Psoas muscle (tissue), 8 donors: ENCODE results near the gene ZNF695. TPM values are rescaled to one million over a fixed set of nuclear protein-coding genes. Genes with fewer than 3 reads are reported as not detected.
A peak's percentile ranks its signal among the peaks of the same experiment; 100 is the strongest.

ENCODE experiments used
- ATAC-seq, 4 donors: fragments of 200-7000 bp; cut with Tn5 transposase; one replicate each; pipeline ENCODE4 v1.9.1; 2020; ENCODE audit warnings: moderate library complexity in 3 of 4, mild to moderate bottlenecking in 2 of 4
- DNase-seq, 2 donors: peaks; one replicate each; pipeline ENCODE4 v3.0.0-alpha.2; 2020
- H3K27ac ChIP-seq: fragments of 200-600 bp; one replicate; pipeline ENCODE4 v1.8.0; 2022
- H3K27me3 ChIP-seq, 3 donors: fragments of 200-600 bp in 1 of 3; one replicate each; pipeline versions ENCODE4 v1.6.1 to v1.8.0; 2013 to 2022; ENCODE audit warnings: low read length in 2 of 3, mild to moderate bottlenecking in 2 of 3, moderate library complexity in 1 of 3; ENCODE audit not compliant: insufficient read depth in 3 of 3
- H3K36me3 ChIP-seq, 2 donors: fragments of 200-600 bp in 1 of 2; one replicate each; pipeline versions ENCODE4 v1.6.1 to v1.8.0; 2013 to 2022; ENCODE audit warnings: low read depth in 1 of 2, mild to moderate bottlenecking in 1 of 2, moderate library complexity in 1 of 2; ENCODE audit not compliant: insufficient read depth in 1 of 2
- H3K4me1 ChIP-seq: fragments of 200-600 bp; one replicate; pipeline ENCODE4 v1.8.0; 2022
- H3K4me3 ChIP-seq: fragments of 200-600 bp; one replicate; pipeline ENCODE4 v1.8.0; 2022; ENCODE audit warnings: mild to moderate bottlenecking
- H3K9me3 ChIP-seq: fragments of 200-600 bp; one replicate; pipeline ENCODE4 v1.8.0; 2022
- CTCF ChIP-seq: fragments of 200-600 bp; IDR thresholded peaks from one replicate; pipeline ENCODE4 v1.8.0; 2022; ENCODE audit warnings: antibody characterized with exemption
- WGBS, 3 donors: extraction: QIAGEN DNeasy Blood & Tissue Kit; methylation state at CpG; one replicate each; pipeline versions ENCODE4 v1.1.6 to v1.1.7; 2013; 5-methylcytosine and 5-hydroxymethylcytosine counted together
- intact Hi-C, 2 donors: fragments of 100-400 bp; cut with DNase I; formaldehyde crosslinking; loops; one replicate each; pipeline versions ENCODE4 v1.11.0 to v1.14.2; 2022
- polyA plus RNA-seq, 3 donors: library from polyadenylated mRNA; stranded (reverse); fragments of 200-250 nt; gene quantifications; one replicate each; pipeline ENCODE4 v1.2.3, GENCODE V29; 2013
- total RNA-seq, 4 donors: library from RNA; stranded (reverse); fragmentation: NEBNext Ultra II Directional in 2 of 4; extraction: Animal tissue kit (Norgen Biotek cat#: 25700) in 2 of 4; gene quantifications; one replicate each; pipeline versions ENCODE4 v1.2.1 to v1.2.4, GENCODE V29; 2021 to 2023
- donor health status: healthy with polysubstance abuse.
- donor health status: DM: no; HTN: no; CAD: no; lungs with moderate emphysema.
- donor health status: Bipolar disorder and iron deficiency.
- donor health status: healthy.
- donor health status: DM: yes; HTN: yes; CAD: no.
- donor health status: DM: no; HTN: no; CAD: no.
- donor health status: DM: no; HTN: no; CAD: no.
- donor health status: DM: yes; HTN: yes; CAD: no.

ZNF695 gene
- total and polyA plus RNA-seq, 7 donors, result 0.03 TPM; not detected in 6

GRCh38 chr1:246971090-246971721 lies 36.7 kb downstream of the ZNF695 start:
- DNase-seq, result peak; percentile 62 to 71
- intact Hi-C loops, result loop anchor here (2.0 to 5.0 kb wide), 2 partner anchors 64 kb away; no protein-coding TSS in a partner anchor
- peak; percentile 89 for TF ChIP-seq CTCF
- peak in 1 of 4 donors; percentile 71 for ATAC-seq
- WGBS, 3 donors, result 64 to 81% (median 67%) methylated on average over 12 of the region's 12 CpGs
- Histone ChIP-seq H3K4me3 (peak overlapping the region; percentile 40), H3K9me3 (no peaks in the 10 kb centered on the region), H3K36me3 (no peaks in the 10 kb centered on the region), H3K27ac (no peak overlapping the region), H3K4me1 (no peaks in the 10 kb centered on the region), H3K27me3 (no peaks in the 10 kb centered on the region)

- intact Hi-C loops, result loop anchor here (2.0 to 5.0 kb wide), 2 partner anchors 62 to 63 kb away; no protein-coding TSS in a partner anchor
- H3K4me1 ChIP-seq, result no peaks in the 10 kb centered on the region
- DNase-seq (no peak), ATAC-seq (no peak)
- WGBS, 3 donors, result 77 to 89% (median 77%) methylated on average over 3 of the region's 3 CpGs
- no peak overlapping the region for H3K4me3 ChIP-seq
- no peaks in the 10 kb centered on the region for H3K36me3 ChIP-seq
- no peaks in the 10 kb centered on the region for H3K27me3 ChIP-seq
- TF ChIP-seq CTCF, result no peak
- no peak overlapping the region for H3K27ac ChIP-seq
- no peaks in the 10 kb centered on the region for H3K9me3 ChIP-seq
These were observed 38.2 kb downstream of the ZNF695 start for GRCh38 chr1:246969621-246970020.

GRCh38 chr1:246966502-246966901 lies 41.4 kb downstream of the ZNF695 start:
- intact Hi-C loops, result no loop called here
- H3K4me1 ChIP-seq, result no peaks in the 10 kb centered on the region
- H3K27me3 ChIP-seq, result no peaks in the 10 kb centered on the region
- H3K9me3 ChIP-seq, result no peaks in the 10 kb centered on the region
- DNase-seq, result no peak
- 94 to 98% (median 94%) methylated on average over 2 of the region's 2 CpGs for WGBS, 3 donors
- no peak for TF ChIP-seq CTCF
- no peaks in the 10 kb centered on the region for H3K36me3 ChIP-seq
- no peak for ATAC-seq
- no peak overlapping the region for H3K4me3 ChIP-seq
- H3K27ac ChIP-seq, result no peak overlapping the region

GRCh38 chr1:246959944-246960693 lies 47.7 kb downstream of the ZNF695 start:
- no peak overlapping the region for H3K27ac ChIP-seq
- DNase-seq, result no peak
- no peaks in the 10 kb centered on the region for H3K9me3 ChIP-seq
- TF ChIP-seq CTCF, result no peak
- no peaks in the 10 kb centered on the region for H3K36me3 ChIP-seq
- WGBS, 3 donors, result 40 to 50% (median 49%) methylated on average over 1 of the region's 1 CpG
- no peaks in the 10 kb centered on the region for H3K27me3 ChIP-seq
- intact Hi-C loops, result no loop called here
- no peak overlapping the region for H3K4me3 ChIP-seq
- no peaks in the 10 kb centered on the region for H3K4me1 ChIP-seq
- ATAC-seq, result peak in 1 of 4 donors; percentile 42
